Natural killer cell (primary cell): ENCODE results near the gene CCL15. TPM values are rescaled to one million over a fixed set of nuclear protein-coding genes. Genes with fewer than 3 reads are reported as not detected.

Experiments
- ATAC-seq, 3 donors: fragments of 150-1000 bp in 2 of 3; fragments of 200-7000 bp in 1 of 3; cut with Tn5 transposase; 1 replicate in 1 of 3; 2 replicates in 2 of 3; pipeline ENCODE4 v1.10.0; 2021; ENCODE audit warnings: mild to moderate bottlenecking in 2 of 3, moderate library complexity in 2 of 3
- DNase-seq, 2 donors: peaks; one replicate each; pipeline versions ENCODE4 v3.0.0 to v3.0.0-alpha.2; 2013 to 2021; ENCODE audit warnings: mixed read lengths in 1 of 2
- H3K27ac ChIP-seq: one replicate; pipeline ENCODE4 v1.5.1; 2013; ENCODE audit warnings: mild to moderate bottlenecking, low read length
- H3K27me3 ChIP-seq: one replicate; pipeline ENCODE4 v1.6.1; 2013; ENCODE audit warnings: low read length; ENCODE audit not compliant: control insufficient read depth, insufficient read depth
- H3K36me3 ChIP-seq: one replicate; pipeline ENCODE4 v1.6.1; 2013; ENCODE audit warnings: low read length; ENCODE audit not compliant: control insufficient read depth, insufficient read depth
- H3K4me1 ChIP-seq: one replicate; pipeline ENCODE4 v1.6.1; 2013; ENCODE audit warnings: low read length; ENCODE audit not compliant: control insufficient read depth, insufficient read depth
- H3K4me3 ChIP-seq: one replicate; pipeline ENCODE4 v1.5.1; 2013; ENCODE audit warnings: low read length
- H3K9me3 ChIP-seq: one replicate; pipeline ENCODE4 v1.6.1; 2013; ENCODE audit warnings: low read length; ENCODE audit not compliant: control insufficient read depth, insufficient read depth
- H3K27ac Mint-ChIP-seq, 2 donors: one replicate each; pipeline ENCODE4 v1.8.0; 2022; ENCODE audit warnings: mild to moderate bottlenecking in 2 of 2, mixed read lengths in 2 of 2, moderate library complexity in 1 of 2
- H3K27me3 Mint-ChIP-seq, 2 donors: one replicate each; pipeline ENCODE4 v1.8.0; 2022; ENCODE audit warnings: low read depth in 2 of 2, mixed read lengths in 2 of 2
- H3K36me3 Mint-ChIP-seq: one replicate; pipeline ENCODE4 v1.8.0; 2022; ENCODE audit warnings: mixed read lengths
- H3K4me1 Mint-ChIP-seq, 2 donors: one replicate each; pipeline ENCODE4 v1.8.0; 2022; ENCODE audit warnings: mixed read lengths in 2 of 2
- H3K4me3 Mint-ChIP-seq: one replicate; pipeline ENCODE4 v1.8.0; 2022; ENCODE audit warnings: mild to moderate bottlenecking, moderate library complexity, mixed read lengths
- H3K9me3 Mint-ChIP-seq, 2 donors: one replicate each; pipeline ENCODE4 v1.8.0; 2022; ENCODE audit warnings: mixed read lengths in 2 of 2
- CTCF ChIP-seq: fragments of 200-600 bp; IDR thresholded peaks from one replicate; pipeline ENCODE4 v1.8.0; 2022; ENCODE audit warnings: antibody characterized with exemption
- WGBS: methylation state at CpG from one replicate; pipeline ENCODE4 v1.1.7; 2013; ENCODE audit warnings: missing lambda C conversion rate; ENCODE audit not compliant: insufficient coverage; 5-methylcytosine and 5-hydroxymethylcytosine counted together
- intact Hi-C: fragments of 100-400 bp; cut with micrococcal nuclease; formaldehyde crosslinking; loops from one replicate; pipeline ENCODE4 v1.14.2; 2022
- total RNA-seq, 4 donors: library from RNA; stranded (reverse); fragments of 120-200 nt in 1 of 4; gene quantifications; one replicate each; pipeline versions ENCODE4 v1.2.3 to v1.2.4, GENCODE V29; 2013 to 2022

CCL15 gene
- total RNA-seq, 3 donors from 2014 or later (not counting 1 experiment from before 2014, with no cell fraction given): not detected

DNA sequence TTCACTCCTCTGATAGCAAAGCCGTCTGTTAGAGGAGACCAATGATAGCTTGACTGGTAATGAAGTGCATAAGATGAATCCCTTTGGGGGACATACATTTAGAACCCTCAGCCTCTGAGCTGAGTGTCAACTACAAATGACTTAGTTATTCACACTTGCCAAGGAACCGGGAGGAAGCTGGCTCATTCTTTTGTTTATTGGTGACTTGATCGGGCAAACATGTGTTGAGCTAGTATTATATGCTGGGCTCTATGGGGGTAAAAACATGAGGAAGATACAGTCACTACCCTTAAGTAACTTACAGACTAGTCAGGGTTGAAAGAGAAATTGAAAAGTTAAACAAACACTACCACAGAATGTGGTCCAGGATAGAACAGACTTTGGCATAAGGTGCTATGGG lies 23.0 kb downstream of the CCL15 start:
- H3K4me1 Mint-ChIP-seq: peaks cover 32 to 55% of the 10 kb centered on the region in 2 donors
- no peaks in the 10 kb centered on the region for H3K36me3 Mint-ChIP-seq
- H3K27ac Mint-ChIP-seq: peak overlapping the region; percentile 15 to 51
- H3K36me3 ChIP-seq: no peaks in the 10 kb centered on the region
- no peak overlapping the region for H3K4me3 Mint-ChIP-seq
- no peak for DNase-seq
- H3K9me3 ChIP-seq: no peaks in the 10 kb centered on the region
- no peaks in the 10 kb centered on the region for H3K9me3 Mint-ChIP-seq
- intact Hi-C loops: no loop called here
- H3K4me1 ChIP-seq: peaks cover 15% of the 10 kb centered on the region
- H3K27me3 ChIP-seq: no peaks in the 10 kb centered on the region
- no peak for TF ChIP-seq CTCF
- H3K27me3 Mint-ChIP-seq: no peaks in the 10 kb centered on the region
- no peak overlapping the region for H3K4me3 ChIP-seq
- H3K27ac ChIP-seq: no peak overlapping the region
- 89% methylated on average over 2 of the region's 3 CpGs for WGBS
- no peak for ATAC-seq

GRCh38 chr17:35977509-35977908 lies 23.8 kb downstream of the CCL15 start:
- H3K27me3 Mint-ChIP-seq: no peaks in the 10 kb centered on the region
- intact Hi-C loops: no loop called here
- H3K9me3 Mint-ChIP-seq: no peaks in the 10 kb centered on the region
- peaks cover 24 to 48% of the 10 kb centered on the region in 2 donors for H3K4me1 Mint-ChIP-seq
- DNase-seq (no peak), ATAC-seq (no peak)
- no peak overlapping the region for H3K4me3 Mint-ChIP-seq
- Histone ChIP-seq H3K4me3 (no peak overlapping the region), H3K4me1 (peaks cover 13% of the 10 kb centered on the region), H3K27me3 (no peaks in the 10 kb centered on the region), H3K9me3 (no peaks in the 10 kb centered on the region), H3K27ac (no peak overlapping the region), H3K36me3 (no peaks in the 10 kb centered on the region)
- WGBS: 89% methylated on average over 7 of the region's 7 CpGs
- no peaks in the 10 kb centered on the region for H3K36me3 Mint-ChIP-seq
- H3K27ac Mint-ChIP-seq: peak overlapping the region in 1 of 2 donors; percentile 15
- no peak for TF ChIP-seq CTCF

GRCh38 chr17:35973333-35974260 lies 27.8 kb downstream of the CCL15 start:
- ATAC-seq: no peak
- Histone ChIP-seq H3K4me1 (peaks cover 13% of the 10 kb centered on the region), H3K36me3 (no peaks in the 10 kb centered on the region), H3K4me3 (no peak overlapping the region), H3K27me3 (no peaks in the 10 kb centered on the region), H3K27ac (no peak overlapping the region), H3K9me3 (no peaks in the 10 kb centered on the region)
- H3K27ac Mint-ChIP-seq: peak overlapping the region in 1 of 2 donors; percentile 18
- DNase-seq: no peak
- TF ChIP-seq CTCF: no peak
- peaks cover 29 to 46% of the 10 kb centered on the region in 2 donors for H3K4me1 Mint-ChIP-seq
- H3K9me3 Mint-ChIP-seq: no peaks in the 10 kb centered on the region
- H3K36me3 Mint-ChIP-seq: no peaks in the 10 kb centered on the region
- intact Hi-C loops: loop anchor here (2.0 kb wide), 1 partner anchor 93 kb away; no protein-coding TSS in a partner anchor
- H3K4me3 Mint-ChIP-seq: no peak overlapping the region
- WGBS: 81% methylated on average over 10 of the region's 10 CpGs
- H3K27me3 Mint-ChIP-seq: no peaks in the 10 kb centered on the region
